NCI-H2107 (cell line): Measurements from ENCODE around the gene HAPSTR1.
"Not testable (repeated sequence)": the region's sequence is repeated elsewhere in the genome, so short reads cannot be mapped to it uniquely, and the experiment has no call there.

Experiments used
- DNase-seq: peaks from one replicate; lab custom pipeline; 2025; lab: John Stamatoyannopoulos, UW

Gene HAPSTR1

GRCh38 chr16:9090960-9091866, at the start of gene HAPSTR1:
HAPSTR1 (plus strand) TSS chr16:9091644; CDS start chr16:9092045, 401 bp downstream.
- DNase-seq: peak; percentile 96

DNA sequence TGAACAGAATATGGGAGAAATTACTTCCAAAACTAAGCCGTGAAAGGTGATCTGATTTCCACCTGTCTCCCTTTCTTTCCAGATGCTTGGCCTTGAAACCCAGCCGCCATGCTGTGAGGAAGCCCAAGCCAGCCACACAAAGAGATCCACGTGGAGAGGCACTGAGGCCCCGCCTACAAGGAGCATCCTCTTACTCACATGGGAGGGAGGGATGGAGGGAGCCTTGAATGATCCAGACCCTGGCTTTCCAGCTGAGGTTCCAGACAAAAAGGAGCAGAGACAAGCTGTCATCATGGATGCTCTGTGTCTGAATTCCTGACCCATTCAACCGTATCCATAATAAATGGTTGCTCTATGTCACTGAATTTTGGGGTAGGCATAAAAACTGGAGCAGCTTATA, 48.9 kb upstream of the HAPSTR1 start:
- no peak for DNase-seq

DNA sequence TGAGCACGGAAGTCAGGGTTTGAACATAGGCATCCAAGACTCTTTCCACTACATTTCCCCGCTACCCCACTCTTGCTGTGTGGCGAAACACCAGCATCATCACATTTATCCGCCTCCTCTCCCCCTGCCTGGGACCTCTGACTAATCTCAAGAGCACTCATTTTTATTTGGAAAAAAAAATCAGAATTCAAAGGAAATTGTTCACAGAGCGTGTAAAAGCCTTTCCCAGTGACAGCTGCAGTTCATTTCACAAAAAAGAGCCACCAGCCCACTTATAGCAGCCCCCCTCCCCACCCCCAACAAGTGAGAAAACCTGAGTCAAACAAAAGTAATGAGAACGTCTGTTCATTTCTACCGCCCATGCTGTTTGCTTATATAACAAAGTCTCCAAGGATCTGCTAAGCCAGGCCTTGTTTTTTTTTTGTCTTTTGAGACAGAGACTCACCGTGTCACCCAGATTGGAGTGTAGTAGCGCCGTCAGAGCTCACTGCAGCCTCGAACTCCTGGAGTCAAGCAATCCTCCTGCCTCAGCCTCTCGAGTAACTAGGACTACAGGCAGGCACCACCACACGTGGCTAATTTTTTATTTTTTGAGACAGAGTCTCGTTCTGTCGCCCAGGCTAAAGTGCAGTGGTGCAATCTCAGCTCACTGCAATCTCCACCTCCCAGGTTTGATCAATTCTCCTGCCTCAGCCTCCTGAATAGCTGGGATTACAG, 48.3 kb upstream of the HAPSTR1 start:
- DNase-seq: no peak

DNA sequence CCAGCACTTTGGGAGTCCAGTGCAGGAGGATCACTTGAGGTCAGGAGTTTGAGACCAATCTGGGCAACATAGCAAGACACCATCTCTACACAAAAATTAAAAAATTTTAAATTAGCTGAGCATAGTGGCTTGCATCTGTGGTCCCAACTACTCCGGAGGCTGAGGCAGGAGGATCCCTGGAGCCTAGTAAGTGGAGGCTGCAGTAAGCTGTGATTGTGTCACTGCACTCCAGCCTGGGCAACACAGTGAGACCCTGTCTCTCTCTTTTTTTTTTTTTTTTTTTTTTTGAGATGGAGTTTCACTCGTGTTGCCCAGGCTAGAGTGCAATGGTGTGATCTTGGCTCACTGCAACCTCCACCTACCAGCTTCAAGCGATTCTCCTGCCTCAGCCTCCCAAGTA, 45.9 kb upstream of the HAPSTR1 start:
- not testable (repeated sequence) for DNase-seq

DNA sequence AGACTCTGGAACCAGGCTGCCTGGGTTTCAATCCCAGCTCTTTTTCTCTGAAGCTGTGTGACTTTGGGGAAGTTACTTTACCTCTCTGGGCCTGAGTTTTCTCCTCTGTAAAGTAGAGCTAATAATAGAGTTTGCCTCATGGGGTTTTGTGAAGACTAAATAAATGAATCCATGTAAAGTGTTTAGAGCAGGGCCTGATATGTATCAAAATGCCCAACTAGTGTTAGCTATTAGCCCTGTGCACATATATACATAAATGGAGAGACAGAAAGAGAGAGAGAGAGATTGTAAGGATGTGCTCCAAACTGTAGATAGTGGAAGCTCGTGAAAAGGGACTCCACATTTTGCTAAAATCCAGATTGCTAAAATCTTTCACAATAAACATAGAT, 44.8 kb upstream of the HAPSTR1 start:
- DNase-seq: no peak

- DNase-seq: peak; percentile 36
These were observed 43.6 kb upstream of the HAPSTR1 start for GRCh38 chr16:9047689-9048301.

DNA sequence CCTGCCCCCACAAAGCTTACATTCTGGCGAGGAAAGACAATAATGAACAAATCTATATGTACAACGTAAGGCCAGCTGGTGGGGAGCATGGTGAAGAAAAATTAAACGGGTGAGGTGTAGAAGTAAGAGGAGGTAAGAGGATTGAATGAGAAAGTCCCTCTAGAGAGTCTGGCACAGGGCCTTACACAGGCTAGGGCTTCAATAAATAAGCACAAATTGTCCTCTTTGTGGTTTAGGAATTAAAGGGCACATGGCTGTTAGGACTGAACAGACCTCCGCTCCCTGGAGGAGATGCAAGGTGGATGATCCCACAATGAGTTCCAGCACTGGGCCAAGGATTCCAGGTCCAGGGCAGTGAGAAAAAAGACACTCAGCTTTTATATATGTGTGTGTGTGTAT, 43.1 kb upstream of the HAPSTR1 start:
- DNase-seq: no peak

DNA sequence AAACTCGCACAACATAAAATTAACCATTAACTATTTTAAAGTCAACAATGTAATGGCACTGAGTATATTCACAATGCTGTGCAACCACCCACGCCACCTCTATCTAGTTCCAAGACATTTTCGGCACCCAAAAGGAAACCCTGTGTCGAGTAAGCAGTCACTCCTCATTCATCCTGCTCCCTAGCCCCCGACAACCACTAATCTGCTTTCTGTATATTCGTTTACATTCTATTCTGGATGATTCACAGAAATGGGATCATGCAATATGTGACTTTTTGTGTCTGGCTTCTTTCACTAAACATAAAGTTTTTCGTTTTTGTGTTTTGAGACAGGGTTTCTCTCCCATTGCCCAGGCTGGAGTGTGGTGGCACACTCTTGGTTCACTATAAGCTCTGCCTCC, 42.2 kb upstream of the HAPSTR1 start:
- DNase-seq: no peak

DNA sequence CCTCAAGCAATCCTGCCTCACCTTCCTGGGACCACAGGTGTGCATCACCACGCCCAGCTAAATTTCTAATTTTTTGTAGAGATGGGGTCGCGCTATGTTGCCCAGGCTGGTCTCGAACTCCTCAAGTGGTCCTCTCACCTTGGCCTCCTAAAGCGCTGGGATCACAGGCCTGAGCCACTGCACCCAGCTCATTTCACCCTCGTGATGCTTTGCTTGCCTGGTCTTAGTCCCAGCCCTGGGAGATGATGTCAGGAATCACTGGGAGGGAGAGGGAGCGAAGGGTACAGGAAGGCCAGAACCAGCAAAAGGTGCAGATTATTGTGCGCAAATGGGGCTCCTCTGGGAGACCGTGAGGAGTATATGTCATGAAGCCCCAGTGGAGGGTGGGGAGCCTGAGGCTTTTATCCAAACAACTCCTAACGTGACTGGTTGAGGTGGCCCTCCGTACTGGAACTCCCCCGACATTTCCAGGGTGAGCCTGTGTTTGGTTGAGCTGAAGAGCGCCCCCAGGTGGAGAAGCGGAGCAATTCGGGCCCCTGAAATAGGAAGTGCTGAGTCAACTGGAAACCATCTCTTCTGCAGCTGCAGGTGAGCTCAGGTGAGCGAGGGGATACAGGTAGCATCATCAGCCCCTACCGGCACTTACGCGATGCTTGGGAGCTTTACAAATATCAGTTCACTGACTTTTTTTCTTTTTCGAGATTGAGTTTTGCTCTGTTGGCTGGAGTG, 41.2 kb upstream of the HAPSTR1 start:
- no peak for DNase-seq

GRCh38 chr16:9053006-9053601, 38.3 kb upstream of the HAPSTR1 start:
- DNase-seq: no peak

GRCh38 chr16:9054460-9054859, 37.0 kb upstream of the HAPSTR1 start:
- DNase-seq: no peak

DNA sequence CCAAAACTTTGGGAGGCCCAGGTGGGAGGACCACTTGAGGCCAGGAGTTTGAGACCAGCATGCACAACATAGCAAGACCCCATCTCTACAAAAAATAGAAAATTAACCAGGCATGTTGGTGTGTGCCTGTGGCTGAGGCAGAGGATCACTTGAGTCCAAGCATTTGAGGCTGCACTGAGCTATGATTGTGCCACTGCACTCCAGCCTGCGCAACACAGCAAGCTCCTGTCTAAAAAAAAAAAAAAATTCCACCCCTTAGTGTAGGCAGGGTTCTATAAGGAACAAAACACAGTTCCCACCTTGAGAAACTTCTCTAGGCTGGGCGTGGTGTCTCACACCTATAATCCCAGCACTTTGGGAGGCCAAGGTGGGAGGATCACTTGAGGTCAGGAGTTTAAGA, 36.3 kb upstream of the HAPSTR1 start:
- DNase-seq: no peak

GRCh38 chr16:9055661-9056060, 35.8 kb upstream of the HAPSTR1 start:
- no peak for DNase-seq

DNA sequence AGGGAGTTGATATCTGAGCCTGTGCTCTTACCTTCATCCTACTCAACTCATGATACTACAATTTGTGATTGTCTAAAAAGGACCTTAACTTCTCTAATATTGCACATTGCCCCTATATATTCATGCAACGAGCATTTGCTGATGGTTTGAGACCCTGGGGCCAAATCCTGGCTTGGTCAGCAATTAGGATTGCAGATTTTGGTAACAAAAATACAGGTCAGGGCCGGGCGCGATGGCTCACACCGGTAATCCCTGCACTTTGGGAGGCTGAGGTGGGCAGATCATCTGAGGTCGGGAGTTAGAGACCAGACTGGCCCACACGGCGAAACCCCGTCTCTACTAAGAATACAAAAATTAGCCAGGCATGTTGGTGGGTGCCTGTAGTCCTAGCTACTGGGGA, 35.4 kb upstream of the HAPSTR1 start:
- DNase-seq: no peak

DNA sequence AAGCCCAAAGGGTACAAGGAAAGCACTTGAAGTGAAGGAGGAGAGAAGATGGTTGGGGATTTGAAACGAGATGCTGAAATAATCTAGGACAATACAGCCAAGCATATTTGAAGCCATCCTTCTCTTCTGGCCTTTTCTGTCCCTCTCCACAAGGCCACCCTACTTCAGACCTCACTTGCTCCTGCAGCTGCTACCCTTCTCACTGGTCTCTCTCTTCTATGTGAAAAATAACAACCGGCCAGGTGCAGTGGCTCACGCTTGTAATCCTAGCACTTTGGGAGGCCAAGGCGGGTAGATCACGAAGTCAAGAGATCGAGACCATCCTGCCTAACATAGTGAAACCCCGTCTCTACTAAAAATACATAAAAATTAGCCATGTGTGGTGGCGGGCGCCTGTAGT, 33.2 kb upstream of the HAPSTR1 start:
- DNase-seq: no peak

GRCh38 chr16:9060225-9060624, 31.2 kb upstream of the HAPSTR1 start:
- DNase-seq: no peak

DNA sequence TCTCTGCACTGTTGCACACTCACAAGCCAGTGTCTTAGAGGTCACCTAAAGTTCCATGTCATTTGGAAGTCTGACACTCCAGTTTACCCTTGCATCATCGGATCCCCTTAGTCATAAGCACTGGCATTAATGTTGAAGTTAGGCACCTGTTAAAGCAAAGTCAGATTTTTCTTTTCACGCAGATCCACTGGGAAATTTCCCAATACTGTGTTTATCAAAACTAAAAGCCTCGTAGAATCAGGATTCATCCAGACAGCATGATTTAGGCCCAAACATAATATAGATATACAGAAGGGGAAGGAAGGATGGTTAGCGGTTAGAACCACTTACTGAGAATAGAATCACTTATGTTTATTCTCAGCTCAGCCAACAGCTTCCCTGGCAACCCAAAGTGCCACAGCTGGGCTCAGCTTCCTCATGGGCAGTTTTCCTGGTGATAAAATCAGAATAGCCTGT, 30.1 kb upstream of the HAPSTR1 start:
- DNase-seq: no peak

DNA sequence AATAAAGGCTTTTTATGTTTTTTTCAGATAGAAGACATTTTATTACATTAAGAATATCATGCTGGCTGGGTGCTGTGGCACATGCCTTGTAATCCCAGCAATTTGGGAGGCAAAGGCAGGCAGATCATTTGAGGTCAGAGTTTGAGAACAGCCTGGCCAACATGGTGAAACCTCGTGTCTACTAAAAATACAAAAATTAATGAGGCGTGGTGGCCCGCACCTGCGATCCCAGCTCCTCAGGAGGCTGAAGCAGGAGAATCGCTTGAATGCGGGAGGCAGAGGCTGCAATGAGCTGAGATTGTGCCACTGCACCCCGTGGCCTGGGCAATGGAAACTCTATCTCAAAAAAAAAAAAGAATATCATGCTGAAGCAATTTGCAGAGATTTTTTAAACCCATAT, 29.1 kb upstream of the HAPSTR1 start:
- no peak for DNase-seq

DNA sequence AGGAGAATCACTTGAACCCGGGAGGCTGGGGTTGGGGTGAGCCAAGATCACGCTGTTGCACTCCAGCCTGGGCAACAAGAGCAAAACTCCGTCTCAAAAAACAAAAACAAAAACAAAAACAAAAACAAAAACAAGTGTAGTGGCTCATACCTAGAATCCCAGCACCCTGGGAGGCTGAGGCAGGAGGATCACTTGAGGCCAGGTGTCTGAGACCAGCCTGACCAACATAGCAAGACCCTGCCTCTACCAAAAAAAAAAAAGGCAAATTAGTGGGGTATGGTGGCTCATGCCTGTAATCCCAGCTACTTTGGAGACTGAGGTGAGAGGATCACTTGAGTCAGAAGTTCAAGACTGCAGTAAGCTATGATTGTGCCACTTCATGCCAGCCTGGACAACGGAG, 26.4 kb upstream of the HAPSTR1 start:
- no peak for DNase-seq

DNA sequence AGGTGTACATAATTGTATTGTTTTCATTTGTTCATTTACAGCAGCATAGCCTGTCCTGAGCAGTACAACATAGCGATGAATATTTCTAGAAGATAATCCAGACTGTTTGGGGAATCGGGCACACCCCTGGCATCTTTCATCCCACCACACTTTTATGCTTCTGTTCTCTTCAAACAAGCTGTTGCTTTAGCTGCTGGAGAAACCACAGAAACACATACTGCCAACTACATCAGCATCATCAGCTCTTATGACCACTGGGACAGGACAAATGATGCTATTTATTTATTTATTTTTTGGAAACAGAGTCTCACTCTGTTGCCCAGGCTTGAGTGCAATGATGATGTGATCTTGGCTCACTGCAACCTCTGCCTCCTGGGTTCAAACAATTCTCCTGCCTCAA, 22.6 kb upstream of the HAPSTR1 start:
- DNase-seq: no peak

- no peak for DNase-seq
These were observed 21.2 kb upstream of the HAPSTR1 start for GRCh38 chr16:9070254-9070653.

- no peak for DNase-seq
These were observed 20.1 kb upstream of the HAPSTR1 start for GRCh38 chr16:9071377-9071776.
